Mesothelial cell of epicardium (in vitro differentiated cells): Measurements from ENCODE around the gene AKAP10. TPM values are rescaled to one million over a fixed set of nuclear protein-coding genes. Genes with fewer than 3 reads are reported as not detected.
A peak's percentile ranks its signal among the peaks of the same experiment; 100 is the strongest.

ENCODE experiments used
- DNase-seq, 2 experiments: peaks; one replicate each; pipeline ENCODE4 v3.0.0; 2021; ENCODE audit warnings: low spot score in 2 of 2; ENCODE audit not compliant: unreplicated experiment in 2 of 2
- H3K27ac Mint-ChIP-seq: 2 replicates; pipeline ENCODE4 v1.8.0; 2021; ENCODE audit warnings: mixed read lengths
- H3K27me3 Mint-ChIP-seq: 2 replicates; pipeline ENCODE4 v1.8.0; 2021; ENCODE audit warnings: low read depth, mixed read lengths
- H3K36me3 Mint-ChIP-seq: 2 replicates; pipeline ENCODE4 v1.8.0; 2021; ENCODE audit warnings: mixed read lengths
- H3K4me1 Mint-ChIP-seq: 2 replicates; pipeline ENCODE4 v1.8.0; 2021; ENCODE audit warnings: mixed read lengths
- H3K4me3 Mint-ChIP-seq: 2 replicates; pipeline ENCODE4 v1.8.0; 2021; ENCODE audit warnings: mild to moderate bottlenecking, moderate library complexity, mixed read lengths
- H3K9me3 Mint-ChIP-seq: 2 replicates; pipeline ENCODE4 v1.8.0; 2021; ENCODE audit warnings: mixed read lengths
- CTCF ChIP-seq: fragments of 200-600 bp; sonication (generic); IDR thresholded peaks from one replicate; pipeline ENCODE4 v1.5.0; 2021; ENCODE audit warnings: antibody characterized with exemption; ENCODE audit not compliant: unreplicated experiment
- total RNA-seq: library from RNA; stranded (reverse); gene quantifications from 3 replicates; pipeline ENCODE4 v1.2.1, GENCODE V29; 2021

The AKAP10 gene
- total RNA-seq, 1 donor from 2014 or later = 39.0 TPM

GRCh38 chr17:19986941-19987861 is 9.6 kb upstream of the AKAP10 start:
- H3K9me3 Mint-ChIP-seq = no peaks in the 10 kb centered on the region
- H3K4me3 Mint-ChIP-seq = no peak overlapping the region
- H3K27me3 Mint-ChIP-seq = no peaks in the 10 kb centered on the region
- peaks cover 11% of the 10 kb centered on the region for H3K4me1 Mint-ChIP-seq
- no peak for TF ChIP-seq CTCF
- H3K36me3 Mint-ChIP-seq = no peaks in the 10 kb centered on the region
- peak in 1 of 2 experiments; percentile 36 for DNase-seq
- H3K27ac Mint-ChIP-seq = peak overlapping the region; percentile 74

GRCh38 chr17:19979917-19980770 is 2.5 kb upstream of the AKAP10 start:
- no peak overlapping the region for H3K4me3 Mint-ChIP-seq
- H3K9me3 Mint-ChIP-seq = no peaks in the 10 kb centered on the region
- no peak for TF ChIP-seq CTCF
- peak in 1 of 2 experiments; percentile 33 for DNase-seq
- no peak overlapping the region for H3K27ac Mint-ChIP-seq
- H3K36me3 Mint-ChIP-seq = peaks cover 5% of the 10 kb centered on the region
- no peaks in the 10 kb centered on the region for H3K27me3 Mint-ChIP-seq
- H3K4me1 Mint-ChIP-seq = peaks cover 19% of the 10 kb centered on the region

GRCh38 chr17:19978805-19979211 is 1.2 kb upstream of the AKAP10 start:
- H3K4me1 Mint-ChIP-seq = peaks cover 19% of the 10 kb centered on the region
- H3K9me3 Mint-ChIP-seq = no peaks in the 10 kb centered on the region
- H3K27ac Mint-ChIP-seq = peak overlapping the region; percentile 97
- peak in 1 of 2 experiments; percentile 0 for DNase-seq
- no peaks in the 10 kb centered on the region for H3K27me3 Mint-ChIP-seq
- peak overlapping the region; percentile 91 for H3K4me3 Mint-ChIP-seq
- TF ChIP-seq CTCF = no peak
- H3K36me3 Mint-ChIP-seq = peaks cover 11% of the 10 kb centered on the region

- Mint-ChIP-seq H3K9me3 (no peaks in the 10 kb centered on the region), H3K4me1 (peaks cover 19% of the 10 kb centered on the region), H3K27ac (peak overlapping the region; percentile 97), H3K4me3 (peak overlapping the region; percentile 91), H3K36me3 (peaks cover 15% of the 10 kb centered on the region), H3K27me3 (no peaks in the 10 kb centered on the region)
- no peak for TF ChIP-seq CTCF
- no peak for DNase-seq
These were observed 678 bp upstream of the AKAP10 start for GRCh38 chr17:19978209-19978802.

GRCh38 chr17:19975601-19976000 is 2.0 kb downstream of the AKAP10 start:
- no peaks in the 10 kb centered on the region for H3K27me3 Mint-ChIP-seq
- peak overlapping the region; percentile 46 for H3K4me3 Mint-ChIP-seq
- H3K27ac Mint-ChIP-seq = no peak overlapping the region
- TF ChIP-seq CTCF = no peak
- DNase-seq = no peak
- peaks cover 19% of the 10 kb centered on the region for H3K4me1 Mint-ChIP-seq
- H3K9me3 Mint-ChIP-seq = no peaks in the 10 kb centered on the region
- peaks cover 24% of the 10 kb centered on the region for H3K36me3 Mint-ChIP-seq
